Fibroblast of lung (primary cell): Measurements from ENCODE around the gene OSBP2. TPM values are rescaled to one million over a fixed set of nuclear protein-coding genes. Genes with fewer than 3 reads are reported as not detected.

ENCODE experiments used
- DNase-seq, 2 donors: peaks; one replicate each; pipeline versions ENCODE4 v3.0.0 to v3.0.0-alpha.2; 2010; ENCODE audit warnings: low read depth in 2 of 2
- H2AFZ ChIP-seq: 2 replicates; pipeline ENCODE4 v1.5.1; 2012; ENCODE audit warnings: low read length, control low read depth, inconsistent platforms
- H3K27ac ChIP-seq: 2 replicates; pipeline ENCODE4 v1.5.1; 2011; ENCODE audit warnings: low read length, control low read depth; ENCODE audit not compliant: insufficient read depth
- H3K27me3 ChIP-seq: 2 replicates; pipeline ENCODE4 v1.5.1; 2011; ENCODE audit warnings: mild to moderate bottlenecking, low read length; ENCODE audit not compliant: control insufficient read depth, insufficient read depth
- H3K36me3 ChIP-seq: 2 replicates; pipeline ENCODE4 v1.5.1; 2011; ENCODE audit warnings: low read length; ENCODE audit not compliant: control insufficient read depth, insufficient read depth
- H3K4me1 ChIP-seq: 2 replicates; pipeline ENCODE4 v1.5.1; 2011; ENCODE audit warnings: low read length; ENCODE audit not compliant: control insufficient read depth, insufficient read depth; ENCODE audit errors: extremely low read depth
- H3K4me2 ChIP-seq: 2 replicates; pipeline ENCODE4 v1.5.1; 2011; ENCODE audit warnings: low read length, control low read depth; ENCODE audit not compliant: insufficient read depth; ENCODE audit errors: extremely low read depth
- H3K4me3 ChIP-seq, 4 experiments: fragments of 200-600 bp in 1 of 4; sonication (generic) in 1 of 4; replicated peaks in 1 of 4; 2 replicates each; pipeline ENCODE4 v1.5.1; 2011 to 2016; ENCODE audit warnings: low read length in 4 of 4, low read depth in 3 of 4, mild to moderate bottlenecking in 3 of 4, control low read depth in 2 of 4, inconsistent platforms in 1 of 4, mixed read lengths in 1 of 4; ENCODE audit not compliant: insufficient read depth in 1 of 4; ENCODE audit errors: control extremely low read depth in 1 of 4
- H3K79me2 ChIP-seq: 2 replicates; pipeline ENCODE4 v1.5.1; 2012; ENCODE audit warnings: mild to moderate bottlenecking, low read length, inconsistent platforms; ENCODE audit not compliant: control insufficient read depth, insufficient read depth
- H3K9ac ChIP-seq: 2 replicates; pipeline ENCODE4 v1.5.1; 2011; ENCODE audit warnings: mild to moderate bottlenecking, low read length, control low read depth; ENCODE audit not compliant: insufficient read depth
- H3K9me3 ChIP-seq: 2 replicates; pipeline ENCODE4 v1.5.1; 2012; ENCODE audit warnings: low read depth, low read length; ENCODE audit not compliant: control insufficient read depth, insufficient read depth
- H4K20me1 ChIP-seq: 2 replicates; pipeline ENCODE4 v1.5.1; 2011; ENCODE audit warnings: low read length; ENCODE audit not compliant: control insufficient read depth, insufficient read depth; ENCODE audit errors: extremely low read depth
- CTCF ChIP-seq, 2 donors: IDR thresholded peaks in 1 of 2; conservative IDR thresholded peaks in 1 of 2; 1 replicate in 1 of 2; 2 replicates in 1 of 2; pipeline ENCODE4 v1.5.1; 2011 to 2012; ENCODE audit warnings: low read length in 2 of 2, control low read depth in 1 of 2, inconsistent platforms in 1 of 2, low read depth in 1 of 2, mild to moderate bottlenecking in 1 of 2
- EZH2 ChIP-seq: IDR thresholded peaks from 2 replicates; pipeline ENCODE4 v1.5.1; 2012; ENCODE audit warnings: low read length, control low read depth, mild to moderate bottlenecking; ENCODE audit errors: missing control alignments
- polyA plus RNA-seq, 2 donors: library from polyadenylated mRNA; depleted of rRNA in 1 of 2; stranded (reverse) in 1 of 2; unstranded in 1 of 2; fragments of >200 nt; gene quantifications; 2 replicates each; pipeline ENCODE4 v1.2.1, GENCODE V29; 2011 to 2012; ENCODE audit warnings: missing spikeins in 1 of 2
- total RNA-seq: library from RNA; depleted of rRNA; stranded (reverse); fragments of >200 nt; gene quantifications from 2 replicates; pipeline ENCODE4 v1.2.1, GENCODE V29; 2014

The OSBP2 gene
- total and polyA plus RNA-seq, 2 donors (not counting 1 experiment from before 2014, with no cell fraction given): 0.40 to 3.8 TPM

GRCh38 chr22:30795118-30795517 lies 100.4 kb downstream of the OSBP2 start:
- Histone ChIP-seq H3K9me3 (no peaks in the 10 kb centered on the region), H3K9ac (no peak overlapping the region), H3K4me3 (no peak overlapping the region), H3K27me3 (no peaks in the 10 kb centered on the region), H2AFZ (no peak overlapping the region), H3K4me1 (no peaks in the 10 kb centered on the region), H3K4me2 (no peak overlapping the region), H3K79me2 (no peaks in the 10 kb centered on the region), H3K27ac (no peak overlapping the region), H3K36me3 (no peaks in the 10 kb centered on the region), H4K20me1 (no peaks in the 10 kb centered on the region)
- TF ChIP-seq EZH2 (no peak), CTCF (conservative IDR thresholded peaks at IDR 0.05 in 1 of 2, IDR thresholded peaks at IDR 0.05 in 1 of 2; ENCODE audit: low read depth in 1 of 2, low read length in 2 of 2) (no peak)
- no peak for DNase-seq

- DNase-seq: no peak
- Histone ChIP-seq H3K79me2 (no peaks in the 10 kb centered on the region), H3K4me1 (no peaks in the 10 kb centered on the region), H3K27ac (no peak overlapping the region), H3K9me3 (no peaks in the 10 kb centered on the region), H3K4me3 (no peak overlapping the region), H3K36me3 (no peaks in the 10 kb centered on the region), H4K20me1 (no peaks in the 10 kb centered on the region), H3K27me3 (no peaks in the 10 kb centered on the region), H3K9ac (no peak overlapping the region), H3K4me2 (no peak overlapping the region), H2AFZ (no peak overlapping the region)
- TF ChIP-seq CTCF (conservative IDR thresholded peaks at IDR 0.05 in 1 of 2, IDR thresholded peaks at IDR 0.05 in 1 of 2; ENCODE audit: low read depth in 1 of 2, low read length in 2 of 2) (no peak), EZH2 (no peak)
Measured at GRCh38 chr22:30801695-30802094, 107.0 kb downstream of the OSBP2 start.

- Histone ChIP-seq H3K79me2 (no peaks in the 10 kb centered on the region), H3K36me3 (no peaks in the 10 kb centered on the region), H4K20me1 (no peaks in the 10 kb centered on the region), H2AFZ (no peak overlapping the region), H3K27me3 (no peaks in the 10 kb centered on the region), H3K4me3 (peak overlapping the region in 3 of 4 experiments; percentile 12 to 38 (median 25)), H3K4me1 (no peaks in the 10 kb centered on the region), H3K4me2 (peak overlapping the region; percentile 63), H3K9me3 (no peaks in the 10 kb centered on the region), H3K27ac (no peak overlapping the region), H3K9ac (no peak overlapping the region)
- peak; percentile 90 to 92 for DNase-seq
- TF ChIP-seq EZH2 (no peak), CTCF (conservative IDR thresholded peaks at IDR 0.05 in 1 of 2, IDR thresholded peaks at IDR 0.05 in 1 of 2; ENCODE audit: low read depth in 1 of 2, low read length in 2 of 2) (no peak)
Measured at GRCh38 chr22:30802202-30803166, 107.8 kb downstream of the OSBP2 start.
